Measurements from ENCODE around the gene SLC26A11.

GRCh38 chr17:80287806-80288567 is 67.8 kb downstream of the SLC26A11 start:
- TF ChIP-seq CTCF (IDR thresholded peaks at IDR 0.05; ENCODE audit: low read depth, low read length, poor library complexity, severe bottlenecking) (no peak), EZH2phosphoT487 (IDR thresholded peaks at IDR 0.05; ENCODE audit: borderline replicate concordance, low read length) (no peak)

All from DOHH2 (cell line).